Measurements from ENCODE around the gene CRISPLD2.

DNA sequence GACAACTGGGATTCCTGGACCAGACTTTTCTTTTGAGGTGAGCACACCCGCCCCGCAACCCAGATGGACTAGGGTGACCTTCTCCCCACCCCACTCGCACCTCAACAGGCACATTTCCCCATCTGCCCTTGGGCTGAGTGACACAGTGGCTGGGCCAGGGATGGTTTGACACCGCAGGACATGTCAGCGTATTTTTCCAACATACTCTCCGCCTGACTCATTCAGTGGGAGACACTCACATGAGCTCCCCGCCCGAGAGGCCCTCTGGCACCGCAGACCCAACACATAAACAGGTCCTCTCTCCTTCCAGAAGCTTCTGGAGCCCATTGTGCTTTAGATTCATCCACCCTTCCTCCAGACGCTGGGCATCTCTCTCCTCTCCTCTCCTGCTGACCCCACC lies 122.1 kb downstream of the CRISPLD2 start:
- TF ChIP-seq, protein P1, sequence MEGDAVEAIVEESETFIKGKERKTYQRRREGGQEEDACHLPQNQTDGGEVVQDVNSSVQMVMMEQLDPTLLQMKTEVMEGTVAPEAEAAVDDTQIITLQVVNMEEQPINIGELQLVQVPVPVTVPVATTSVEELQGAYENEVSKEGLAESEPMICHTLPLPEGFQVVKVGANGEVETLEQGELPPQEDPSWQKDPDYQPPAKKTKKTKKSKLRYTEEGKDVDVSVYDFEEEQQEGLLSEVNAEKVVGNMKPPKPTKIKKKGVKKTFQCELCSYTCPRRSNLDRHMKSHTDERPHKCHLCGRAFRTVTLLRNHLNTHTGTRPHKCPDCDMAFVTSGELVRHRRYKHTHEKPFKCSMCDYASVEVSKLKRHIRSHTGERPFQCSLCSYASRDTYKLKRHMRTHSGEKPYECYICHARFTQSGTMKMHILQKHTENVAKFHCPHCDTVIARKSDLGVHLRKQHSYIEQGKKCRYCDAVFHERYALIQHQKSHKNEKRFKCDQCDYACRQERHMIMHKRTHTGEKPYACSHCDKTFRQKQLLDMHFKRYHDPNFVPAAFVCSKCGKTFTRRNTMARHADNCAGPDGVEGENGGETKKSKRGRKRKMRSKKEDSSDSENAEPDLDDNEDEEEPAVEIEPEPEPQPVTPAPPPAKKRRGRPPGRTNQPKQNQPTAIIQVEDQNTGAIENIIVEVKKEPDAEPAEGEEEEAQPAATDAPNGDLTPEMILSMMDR (IDR thresholded peaks at IDR 0.05): no peak
- TF ChIP-seq ZFX (IDR thresholded peaks at IDR 0.05; ENCODE audit: borderline replicate concordance): no peak

Measured in 22Rv1 (cell line).